Naive thymus-derived CD4-positive, alpha-beta T cell (primary cell): ENCODE data around the gene CHTOP. TPM values are rescaled to one million over a fixed set of nuclear protein-coding genes. Genes with fewer than 3 reads are reported as not detected.

Experiments used
- ATAC-seq: fragments of 150-1000 bp; cut with Tn5 transposase; 2 replicates; pipeline ENCODE4 v1.10.0; 2021; ENCODE audit warnings: mild to moderate bottlenecking, moderate library complexity
- CTCF ChIA-PET: fragments of 350-600 bp; sonication (Branson Sonifier 250); formaldehyde crosslinking; loops from one replicate; lab custom pipeline; 2021; ENCODE audit warnings: antibody characterized with exemption; lab: Charles Lee
- POLR2A ChIA-PET: fragments of 350-600 bp; sonication (Branson Sonifier 250); formaldehyde crosslinking; loops from one replicate; lab custom pipeline; 2021; ENCODE audit warnings: antibody characterized with exemption, inconsistent platforms; lab: Charles Lee
- DNase-seq, 9 donors: peaks; one replicate each; pipeline versions ENCODE4 v3.0.0 to v3.0.0-alpha.2; 2020 to 2022; ENCODE audit warnings: mixed read lengths in 1 of 9
- H3K27ac ChIP-seq: one replicate; pipeline ENCODE4 v1.7.0; 2013; ENCODE audit warnings: mild to moderate bottlenecking, low read depth, low read length, moderate library complexity
- H3K27me3 ChIP-seq, 2 donors: one replicate each; pipeline ENCODE4 v1.7.0; 2013; ENCODE audit warnings: low read length in 2 of 2, mild to moderate bottlenecking in 2 of 2, moderate library complexity in 2 of 2; ENCODE audit not compliant: control insufficient read depth in 2 of 2, insufficient read depth in 2 of 2
- H3K36me3 ChIP-seq, 3 experiments: 1 replicate in 2 of 3; 2 replicates in 1 of 3; pipeline ENCODE4 v1.7.0; 2013; ENCODE audit warnings: low read length in 3 of 3, mild to moderate bottlenecking in 3 of 3, moderate library complexity in 1 of 3; ENCODE audit not compliant: insufficient read depth in 3 of 3, control insufficient read depth in 2 of 3
- H3K4me1 ChIP-seq, 2 donors: one replicate each; pipeline ENCODE4 v1.7.0; 2013; ENCODE audit warnings: low read length in 2 of 2, mild to moderate bottlenecking in 2 of 2, moderate library complexity in 1 of 2; ENCODE audit not compliant: control insufficient read depth in 2 of 2, insufficient read depth in 2 of 2
- H3K4me3 ChIP-seq: 2 replicates; pipeline ENCODE4 v1.7.0; 2013; ENCODE audit warnings: mild to moderate bottlenecking, low read length
- H3K9me3 ChIP-seq, 3 experiments: 1 replicate in 2 of 3; 2 replicates in 1 of 3; pipeline ENCODE4 v1.7.0; 2013; ENCODE audit warnings: low read length in 3 of 3; ENCODE audit not compliant: control insufficient read depth in 2 of 3
- H3K27ac Mint-ChIP-seq, 9 donors: one replicate each; pipeline ENCODE4 v1.8.0; 2020 to 2022; ENCODE audit warnings: mixed read lengths in 9 of 9, mild to moderate bottlenecking in 8 of 9, moderate library complexity in 5 of 9, inconsistent platforms in 2 of 9
- H3K27me3 Mint-ChIP-seq, 5 donors: one replicate each; pipeline ENCODE4 v1.8.0; 2021 to 2022; ENCODE audit warnings: mixed read lengths in 5 of 5, mild to moderate bottlenecking in 1 of 5
- H3K36me3 Mint-ChIP-seq, 5 donors: one replicate each; pipeline ENCODE4 v1.8.0; 2020 to 2022; ENCODE audit warnings: mixed read lengths in 5 of 5, mild to moderate bottlenecking in 3 of 5, inconsistent platforms in 1 of 5
- H3K4me1 Mint-ChIP-seq, 7 donors: one replicate each; pipeline ENCODE4 v1.8.0; 2020 to 2022; ENCODE audit warnings: mixed read lengths in 7 of 7, mild to moderate bottlenecking in 3 of 7, inconsistent platforms in 1 of 7
- H3K4me3 Mint-ChIP-seq, 10 donors: one replicate each; pipeline ENCODE4 v1.8.0; 2020 to 2022; ENCODE audit warnings: mild to moderate bottlenecking in 10 of 10, mixed read lengths in 10 of 10, moderate library complexity in 6 of 10, inconsistent platforms in 2 of 10
- H3K9me3 Mint-ChIP-seq, 11 donors: one replicate each; pipeline ENCODE4 v1.8.0; 2020 to 2022; ENCODE audit warnings: mixed read lengths in 11 of 11, mild to moderate bottlenecking in 4 of 11, inconsistent platforms in 1 of 11, moderate library complexity in 1 of 11
- intact Hi-C, 2 donors: fragments of 100-400 bp; cut with micrococcal nuclease; formaldehyde crosslinking; loops; one replicate each; pipeline ENCODE4 v1.15.1; 2023
- polyA plus RNA-seq, 2 donors: library from polyadenylated mRNA; unstranded; fragments of 300-500 nt; fragmentation: Illumina TruSeq; gene quantifications; one replicate each; pipeline ENCODE4 v1.2.3, GENCODE V29; 2021
- total RNA-seq, 6 experiments: library from RNA in 5 of 6; stranded (reverse) in 5 of 6; gene quantifications; 1 replicate in 5 of 6; 2 replicates in 1 of 6; pipeline ENCODE4 v1.2.3 and lab custom pipeline; 2021 to 2026

Gene CHTOP
- total and polyA plus RNA-seq, 7 experiments from 2014 or later = 57.4 to 143 (median 101) TPM

DNA sequence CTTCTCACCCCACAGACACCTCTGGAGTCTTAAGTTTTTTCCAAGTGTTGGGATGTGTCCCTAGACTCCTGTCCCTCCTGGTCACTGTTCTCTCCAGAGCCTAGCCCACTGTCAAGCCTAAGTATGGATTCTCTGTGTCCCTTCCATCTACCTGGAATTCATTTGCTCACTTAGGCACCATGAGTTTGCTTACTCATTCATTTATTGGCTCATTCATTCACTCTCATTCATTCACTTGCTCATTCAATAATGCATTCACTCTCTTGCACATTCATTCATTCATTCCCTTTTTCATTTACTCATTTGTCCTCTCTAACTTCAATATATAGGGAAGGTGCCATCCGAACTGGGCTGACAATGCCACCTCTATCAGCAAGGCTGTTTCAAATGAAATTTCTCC is 22.5 kb upstream of the CHTOP start:
- H3K27me3 Mint-ChIP-seq = peaks cover 0 to 5% (median 0%) of the 10 kb centered on the region in 5 donors
- H3K4me1 Mint-ChIP-seq = peaks cover 0 to 5% (median 0%) of the 10 kb centered on the region in 7 donors
- no peak overlapping the region for H3K27ac ChIP-seq
- peak overlapping the region in 1 of 9 donors; percentile 3 for H3K27ac Mint-ChIP-seq
- ChIA-PET POLR2A (no interaction called here), CTCF (interaction anchor here (0.7 kb wide), 1 partner anchor 300 kb away, joined by 4 read pairs; no protein-coding TSS in a partner anchor)
- H3K27me3 ChIP-seq = no peaks in the 10 kb centered on the region
- ATAC-seq (no peak), DNase-seq (no peak)
- no peaks in the 10 kb centered on the region for H3K36me3 Mint-ChIP-seq
- H3K9me3 Mint-ChIP-seq = no peaks in the 10 kb centered on the region
- H3K4me3 Mint-ChIP-seq = no peak overlapping the region
- H3K4me1 ChIP-seq = no peaks in the 10 kb centered on the region
- H3K36me3 ChIP-seq = no peaks in the 10 kb centered on the region
- H3K9me3 ChIP-seq = no peaks in the 10 kb centered on the region
- intact Hi-C loops = no loop called here
- no peak overlapping the region for H3K4me3 ChIP-seq

DNA sequence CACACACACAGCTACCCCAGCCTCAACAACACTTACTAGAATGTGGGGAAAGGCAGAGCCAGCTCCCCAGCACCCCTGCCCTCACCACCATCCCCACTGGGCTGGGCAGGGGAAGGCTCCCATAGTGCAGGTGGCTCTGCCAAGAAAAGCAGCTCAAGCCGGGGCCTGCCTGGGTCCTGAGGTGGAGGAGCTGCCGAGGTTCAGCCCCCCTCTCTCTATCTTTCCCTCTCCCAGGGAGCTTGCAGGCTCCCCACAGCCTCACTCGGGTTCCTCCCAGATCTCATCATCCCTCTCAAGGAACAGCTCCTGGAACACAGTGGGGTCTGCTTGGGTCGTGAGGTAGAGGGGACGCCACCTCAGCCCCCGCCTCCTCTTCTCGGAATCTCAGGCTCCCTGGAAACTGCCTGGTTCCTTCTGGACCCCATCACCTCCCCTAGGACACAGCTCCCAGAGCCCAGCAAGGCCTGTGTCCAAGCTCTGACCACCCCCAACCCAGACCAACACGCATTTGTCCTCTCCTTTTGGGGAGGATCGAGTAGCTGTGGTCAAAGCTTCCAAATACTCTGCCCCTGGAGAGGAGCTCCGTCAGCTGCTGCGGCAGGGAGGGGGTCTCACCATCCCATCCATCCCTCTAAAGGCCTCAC is 21.6 kb upstream of the CHTOP start:
- no peak overlapping the region for H3K4me3 ChIP-seq
- Mint-ChIP-seq H3K27me3 (peaks cover 0 to 5% (median 0%) of the 10 kb centered on the region in 5 donors), H3K27ac (no peak overlapping the region), H3K9me3 (no peaks in the 10 kb centered on the region), H3K4me3 (no peak overlapping the region), H3K36me3 (no peaks in the 10 kb centered on the region), H3K4me1 (peaks cover 0 to 5% (median 0%) of the 10 kb centered on the region in 7 donors)
- DNase-seq (no peak), ATAC-seq (no peak)
- no peaks in the 10 kb centered on the region for H3K9me3 ChIP-seq
- no peak overlapping the region for H3K27ac ChIP-seq
- POLR2A ChIA-PET = interaction anchor here (0.6 kb wide), 1 partner anchor 21 kb away, joined by 3 read pairs; the partner anchor contains the start of gene CHTOP
- no peaks in the 10 kb centered on the region for H3K27me3 ChIP-seq
- intact Hi-C loops = no loop called here
- CTCF ChIA-PET = no interaction called here
- H3K36me3 ChIP-seq = no peaks in the 10 kb centered on the region
- H3K4me1 ChIP-seq = no peaks in the 10 kb centered on the region

DNA sequence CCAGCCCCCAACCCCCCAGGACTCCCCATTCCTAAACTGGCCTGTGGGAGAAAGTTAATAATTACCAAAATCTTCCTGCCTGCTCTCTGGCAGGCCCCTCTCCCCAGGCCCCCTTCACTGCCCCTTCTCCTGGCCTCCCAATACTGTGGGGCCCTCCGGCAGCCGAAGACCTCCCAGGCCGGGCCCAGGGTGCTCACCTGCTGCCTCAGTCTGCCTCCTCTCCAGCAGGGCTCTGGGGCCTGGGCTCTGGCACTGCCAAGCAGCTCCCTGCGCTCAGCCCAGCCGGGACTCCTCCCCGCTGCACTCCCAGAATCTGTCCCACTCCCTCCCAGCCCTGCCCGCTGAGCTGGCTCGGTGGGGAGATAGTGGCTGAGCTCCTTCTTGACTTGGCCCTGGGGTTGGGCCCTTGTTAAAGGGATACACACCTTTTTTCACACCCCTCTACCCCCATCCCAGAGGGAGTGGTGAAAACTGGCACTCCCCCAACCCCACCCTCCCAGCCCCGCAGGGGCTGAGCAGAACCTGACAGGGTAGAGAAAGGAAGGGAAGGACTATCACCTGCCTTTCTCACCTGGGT is 21.0 kb upstream of the CHTOP start, which contains the start of gene S100A16:
S100A16 (minus strand) TSS at position 383 of the 577 bp plus-strand sequence. CDS start 4,986 bp downstream, outside the sequence.
- POLR2A ChIA-PET = interaction anchor here (0.6 kb wide), 1 partner anchor 21 kb away, joined by 3 read pairs; the partner anchor contains the start of gene CHTOP
- Mint-ChIP-seq H3K4me1 (peaks cover 0 to 5% (median 0%) of the 10 kb centered on the region in 7 donors), H3K27ac (no peak within 1 kb of the TSS), H3K27me3 (peaks cover 0 to 5% (median 0%) of the 10 kb centered on the region in 5 donors), H3K9me3 (no peaks in the 10 kb centered on the region), H3K36me3 (no peaks in the 10 kb centered on the region), H3K4me3 (no peak within 1 kb of the TSS)
- ATAC-seq (no peak), DNase-seq (no peak)
- Histone ChIP-seq H3K4me3 (no peak within 1 kb of the TSS), H3K27me3 (no peaks in the 10 kb centered on the region), H3K27ac (no peak within 1 kb of the TSS), H3K4me1 (no peaks in the 10 kb centered on the region), H3K36me3 (no peaks in the 10 kb centered on the region), H3K9me3 (no peaks in the 10 kb centered on the region)
- CTCF ChIA-PET = no interaction called here
- intact Hi-C loops = no loop called here

DNA sequence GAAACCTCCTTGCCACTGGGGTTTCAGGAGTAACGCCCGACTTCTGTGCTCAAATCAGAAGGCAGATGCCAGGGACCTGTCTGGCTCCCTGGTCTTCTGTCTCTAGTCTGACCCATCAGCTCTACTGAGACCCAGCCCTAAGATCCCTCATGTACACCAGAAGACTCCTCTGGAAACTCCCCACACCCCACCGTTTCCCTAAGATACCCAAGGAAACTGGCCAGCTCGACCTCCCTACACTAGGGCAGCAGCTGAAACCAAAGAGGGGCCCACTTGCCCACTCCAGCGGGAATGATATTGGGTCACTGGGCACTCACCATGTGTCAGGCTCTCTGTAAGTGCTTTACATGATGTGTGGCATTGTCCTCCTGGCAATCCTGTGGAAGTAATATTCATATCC is 20.5 kb upstream of the CHTOP start:
- intact Hi-C loops = no loop called here
- Mint-ChIP-seq H3K36me3 (no peaks in the 10 kb centered on the region), H3K4me3 (no peak overlapping the region), H3K27me3 (peaks cover 0 to 5% (median 0%) of the 10 kb centered on the region in 5 donors), H3K4me1 (peaks cover 0 to 6% (median 0%) of the 10 kb centered on the region in 7 donors), H3K27ac (no peak overlapping the region), H3K9me3 (no peaks in the 10 kb centered on the region)
- Histone ChIP-seq H3K27me3 (no peaks in the 10 kb centered on the region), H3K36me3 (no peaks in the 10 kb centered on the region), H3K4me3 (no peak overlapping the region), H3K27ac (no peak overlapping the region), H3K9me3 (no peaks in the 10 kb centered on the region), H3K4me1 (no peaks in the 10 kb centered on the region)
- ChIA-PET CTCF (no interaction called here), POLR2A (no interaction called here)
- no peak for ATAC-seq
- DNase-seq = no peak

DNA sequence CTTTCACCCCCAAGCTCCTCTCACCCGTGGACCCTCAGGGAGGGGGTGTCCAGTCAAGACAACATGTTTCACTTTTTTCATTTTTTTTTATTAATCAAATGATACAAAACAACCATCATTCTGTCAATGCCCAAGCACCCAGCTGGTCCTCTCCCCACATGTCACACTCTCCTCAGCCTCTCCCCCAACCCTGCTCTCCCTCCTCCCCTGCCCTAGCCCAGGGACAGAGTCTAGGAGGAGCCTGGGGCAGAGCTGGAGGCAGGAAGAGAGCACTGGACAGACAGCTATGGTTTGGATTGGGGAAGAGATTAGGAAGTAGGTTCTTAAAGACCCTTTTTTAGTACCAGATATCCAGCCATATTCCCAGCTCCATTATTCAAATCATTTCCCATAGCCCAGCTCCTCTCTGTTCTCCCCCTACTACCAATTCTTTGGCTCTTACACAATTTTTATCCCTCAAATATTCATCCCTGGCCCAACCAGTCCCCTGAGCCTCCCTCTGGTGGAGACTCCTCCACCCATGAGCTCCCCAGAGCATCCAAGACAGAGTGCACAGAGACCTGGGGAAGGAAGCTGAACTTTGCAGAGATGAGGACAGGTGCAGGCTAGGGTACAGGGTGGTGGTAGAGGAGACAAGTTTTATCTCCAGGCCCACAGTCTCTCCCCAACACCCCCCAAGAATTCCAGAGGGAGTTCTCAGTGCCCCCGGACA is 19.5 kb upstream of the CHTOP start:
- POLR2A ChIA-PET = interaction anchor here (1.4 kb wide), 1 partner anchor 30 kb away, joined by 3 read pairs; no protein-coding TSS in a partner anchor
- Histone ChIP-seq H3K27me3 (no peaks in the 10 kb centered on the region), H3K9me3 (no peaks in the 10 kb centered on the region), H3K4me1 (no peaks in the 10 kb centered on the region), H3K4me3 (no peak overlapping the region), H3K36me3 (no peaks in the 10 kb centered on the region), H3K27ac (no peak overlapping the region)
- intact Hi-C loops = no loop called here
- peaks cover 0 to 5% (median 0%) of the 10 kb centered on the region in 5 donors for H3K27me3 Mint-ChIP-seq
- no peaks in the 10 kb centered on the region for H3K36me3 Mint-ChIP-seq
- H3K4me3 Mint-ChIP-seq = no peak overlapping the region
- no peak overlapping the region for H3K27ac Mint-ChIP-seq
- CTCF ChIA-PET = no interaction called here
- ATAC-seq = no peak
- no peak for DNase-seq
- H3K9me3 Mint-ChIP-seq = no peaks in the 10 kb centered on the region
- H3K4me1 Mint-ChIP-seq = peaks cover 0 to 6% (median 0%) of the 10 kb centered on the region in 7 donors

DNA sequence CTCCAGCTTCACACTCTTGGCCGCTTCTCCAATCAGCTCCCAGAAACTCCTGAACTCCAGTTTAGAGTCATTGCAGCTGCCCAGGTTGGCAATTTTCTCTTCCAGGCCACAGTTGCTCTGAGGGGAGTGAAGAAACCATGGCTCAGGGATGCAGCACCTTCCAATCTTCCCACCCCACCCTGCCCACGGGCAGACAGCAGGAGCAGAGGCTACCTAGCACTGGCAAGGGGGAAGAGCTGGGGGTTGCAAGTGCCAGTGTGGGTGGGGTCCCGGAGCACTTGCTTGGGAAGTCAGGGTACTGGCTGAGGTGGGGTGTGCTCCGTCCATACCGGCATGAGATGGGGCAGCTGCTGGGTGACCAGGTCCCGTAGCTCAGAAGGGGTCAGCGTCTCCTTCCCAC is 19.0 kb upstream of the CHTOP start:
- no peak overlapping the region for H3K4me3 Mint-ChIP-seq
- intact Hi-C loops = loop anchor here in 1 of 2 donors (5.0 kb wide), 1 partner anchor 48 kb away; the partner anchor contains the start of gene S100A2
- Histone ChIP-seq H3K36me3 (no peaks in the 10 kb centered on the region), H3K27ac (no peak overlapping the region), H3K4me3 (no peak overlapping the region), H3K4me1 (no peaks in the 10 kb centered on the region), H3K9me3 (no peaks in the 10 kb centered on the region), H3K27me3 (no peaks in the 10 kb centered on the region)
- H3K27ac Mint-ChIP-seq = no peak overlapping the region
- peaks cover 0 to 5% (median 0%) of the 10 kb centered on the region in 5 donors for H3K27me3 Mint-ChIP-seq
- no peaks in the 10 kb centered on the region for H3K9me3 Mint-ChIP-seq
- DNase-seq (no peak), ATAC-seq (no peak)
- H3K36me3 Mint-ChIP-seq = no peaks in the 10 kb centered on the region
- ChIA-PET POLR2A (interaction anchor here (1.4 kb wide), 1 partner anchor 29 kb away, joined by 3 read pairs; no protein-coding TSS in a partner anchor), CTCF (no interaction called here)
- peaks cover 0 to 6% (median 0%) of the 10 kb centered on the region in 7 donors for H3K4me1 Mint-ChIP-seq
